RCC 7860 (cell line): ENCODE measurements around the gene CLK4.

Experiments used
- DNase-seq: peaks from one replicate; pipeline ENCODE4 v3.0.0-alpha.2; 2015; ENCODE audit warnings: low spot score
- FAIRE-seq: peaks from 2 replicates; lab custom pipeline; 2012; peaks lifted over from hg19 to GRCh38; lab: Jason Lieb, UNC

The CLK4 gene

DNA sequence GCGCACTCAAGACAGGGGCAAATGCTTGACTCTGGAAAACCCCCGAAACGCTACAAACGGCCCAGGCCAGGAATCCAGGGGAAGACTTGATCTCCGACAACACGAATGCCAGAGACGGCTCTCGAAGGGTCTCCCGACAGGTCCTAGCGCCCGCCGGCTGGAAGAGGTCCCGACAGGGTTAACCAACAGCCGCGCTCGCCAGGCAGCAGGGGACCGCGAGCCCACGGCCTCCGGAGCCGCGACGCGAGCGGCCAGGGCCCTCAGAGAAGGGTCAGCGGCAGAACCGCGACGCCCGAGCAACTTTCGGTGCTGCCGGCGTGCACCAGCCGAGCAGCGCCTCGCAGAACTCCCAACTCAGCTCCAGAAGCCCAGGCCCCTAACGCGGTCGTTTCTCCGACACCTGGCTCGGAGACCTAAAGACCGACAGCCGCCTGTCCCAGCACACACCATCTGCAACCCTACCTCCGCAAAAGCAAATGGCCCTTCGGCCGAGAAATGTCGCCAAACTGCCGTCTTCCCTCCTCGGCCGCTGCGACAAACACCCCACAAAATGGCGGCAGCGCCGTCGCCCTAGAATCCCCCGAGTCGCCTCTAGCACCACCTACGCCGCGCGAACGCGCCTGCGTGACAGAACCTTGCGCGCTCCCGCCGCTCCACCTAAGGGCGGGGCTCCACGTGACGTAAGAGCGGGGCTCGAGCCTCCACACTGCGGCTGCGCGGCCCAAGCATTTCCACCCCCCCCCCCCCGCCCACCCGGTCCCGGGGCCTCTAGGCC is at the start of gene CLK4:
Gene CLK4 (minus strand): TSS at position 567 of the 775 bp plus-strand sequence. CDS start 3,634 bp downstream, outside the sequence.
- DNase-seq: peak; percentile 84
- no peak for FAIRE-seq

DNA sequence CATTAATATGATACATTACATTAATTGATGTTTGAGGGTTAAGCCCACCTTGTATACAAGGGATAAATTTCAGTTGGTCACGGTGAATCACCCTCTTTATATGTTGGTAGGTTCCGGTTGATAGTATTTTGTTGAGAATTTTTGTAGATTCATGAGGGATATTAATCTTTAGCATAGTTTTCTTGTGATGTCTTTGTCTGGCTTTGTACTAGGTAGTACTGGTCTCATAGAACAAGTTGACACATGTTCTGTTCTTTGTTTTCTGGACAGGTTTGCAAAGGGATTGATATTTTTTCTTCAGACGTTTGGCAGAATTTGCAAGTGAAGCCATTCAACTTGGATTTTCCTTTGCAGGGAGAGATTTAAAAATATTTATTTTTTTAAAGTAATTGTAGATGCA is 49.1 kb upstream of the CLK4 start:
- FAIRE-seq: no peak
- no peak for DNase-seq

DNA sequence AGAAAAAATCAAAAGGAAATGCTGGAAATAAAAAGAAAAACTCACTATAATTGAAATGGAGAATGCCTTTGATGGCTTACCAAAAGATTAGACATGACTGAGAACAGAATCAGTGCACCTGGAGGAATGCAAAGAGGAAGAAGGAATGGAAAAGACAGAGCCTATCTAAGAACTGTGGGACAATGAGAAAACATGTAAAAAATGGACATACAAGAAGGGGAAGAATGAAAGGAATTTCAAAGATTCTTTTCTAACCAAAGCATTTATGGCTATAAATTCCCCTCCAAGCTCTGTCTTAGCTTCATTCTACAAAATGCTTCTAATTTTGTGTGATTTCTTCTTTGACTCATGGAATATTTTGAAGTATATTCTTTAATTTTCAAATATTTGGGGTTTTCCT is 47.5 kb upstream of the CLK4 start:
- no peak for DNase-seq
- no peak for FAIRE-seq

DNA sequence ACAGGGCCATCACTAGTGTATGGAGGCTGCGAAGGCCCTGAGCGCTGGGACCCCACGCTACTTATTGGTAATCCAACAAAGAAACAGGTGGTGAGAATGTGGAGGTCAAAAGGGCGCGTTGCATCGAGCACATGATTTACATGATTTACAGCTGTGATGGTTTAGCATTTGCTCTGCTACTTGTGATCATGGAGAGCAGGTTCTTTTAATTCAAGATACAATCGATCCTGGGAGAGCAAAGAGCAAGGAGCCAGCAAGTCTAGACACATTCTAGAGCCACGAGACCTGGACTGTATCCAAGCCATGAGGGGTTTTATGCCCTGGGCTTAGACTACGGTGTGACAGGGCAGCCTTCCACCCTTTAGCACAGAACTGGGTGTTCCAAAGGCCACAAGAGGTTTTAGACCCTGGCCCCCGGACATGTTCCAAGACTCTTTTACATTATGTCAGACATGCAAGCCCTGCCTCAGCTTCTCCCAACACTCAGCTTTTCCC is 47.0 kb upstream of the CLK4 start:
- DNase-seq (no peak), FAIRE-seq (no peak)

DNA sequence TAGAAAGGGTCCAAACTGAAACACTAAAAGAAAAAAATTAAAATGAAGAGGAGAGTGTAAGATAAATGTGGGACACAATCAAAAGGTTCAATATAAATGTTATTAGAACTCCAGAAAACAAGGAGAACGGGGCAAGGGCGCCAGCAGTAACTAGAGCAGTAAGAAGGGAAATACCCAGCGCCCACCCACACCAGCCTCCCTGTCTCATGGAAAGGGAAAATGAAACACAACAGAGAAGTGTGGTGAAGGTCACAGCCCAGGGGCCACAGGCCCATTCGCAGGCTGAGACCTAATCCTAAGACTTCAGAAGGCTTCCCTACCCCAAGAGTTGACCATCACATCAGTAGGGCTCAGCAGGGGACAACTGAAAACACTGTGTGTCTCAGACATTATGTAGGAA is 45.8 kb upstream of the CLK4 start:
- no peak for DNase-seq
- no peak for FAIRE-seq

DNA sequence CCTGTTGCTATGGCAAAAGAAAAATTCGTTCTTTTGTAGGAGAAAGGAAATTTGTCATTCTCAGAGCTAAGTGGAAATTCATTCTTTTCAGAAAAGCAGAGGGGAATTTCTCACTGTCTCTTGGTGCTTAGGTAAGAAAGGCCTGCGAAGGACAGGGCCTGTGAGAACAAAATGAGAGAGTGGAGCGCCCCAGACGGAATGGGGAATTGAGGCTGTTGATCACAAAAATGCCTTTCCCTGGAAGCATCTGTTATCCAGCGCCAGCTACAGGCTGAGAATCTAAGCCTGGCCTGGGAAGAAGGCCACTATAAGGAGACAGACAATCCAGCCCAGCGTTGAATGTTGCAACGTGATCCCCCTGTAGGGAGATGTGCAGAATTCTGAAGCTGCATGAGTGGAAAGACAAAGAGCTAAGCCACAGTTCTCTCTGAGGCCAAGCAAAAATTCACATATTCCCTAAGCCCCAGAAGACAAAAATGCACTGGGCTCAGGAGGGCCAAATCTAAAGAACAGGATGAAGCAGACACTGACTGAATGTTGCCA is 44.8 kb upstream of the CLK4 start:
- FAIRE-seq (no peak), DNase-seq (no peak)

DNA sequence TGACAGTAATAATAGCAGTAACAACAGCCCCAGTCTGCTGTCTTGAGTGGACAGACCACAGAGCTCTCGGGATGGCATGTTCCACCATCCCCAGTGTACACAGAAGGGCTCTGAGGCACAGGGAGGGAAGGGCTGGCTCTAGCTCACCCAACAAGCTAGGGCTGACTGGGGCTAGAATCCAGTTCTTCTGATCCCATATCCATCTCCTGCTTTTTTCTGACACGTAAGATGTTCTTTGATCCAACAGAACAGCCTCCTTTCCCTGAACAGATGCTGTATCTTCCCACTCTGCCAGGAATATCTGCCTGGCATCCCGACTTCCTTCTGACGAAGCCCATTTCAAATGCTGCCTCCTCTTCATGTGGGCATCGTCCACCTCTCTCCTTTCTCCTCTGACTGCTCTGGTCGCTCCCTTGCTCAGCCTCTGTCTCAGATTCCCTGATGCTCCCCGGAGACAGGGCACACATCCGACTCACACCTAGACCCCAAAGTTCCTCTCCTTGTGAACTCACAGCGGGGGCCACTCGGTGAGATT is 43.6 kb upstream of the CLK4 start:
- DNase-seq (no peak), FAIRE-seq (no peak)

DNA sequence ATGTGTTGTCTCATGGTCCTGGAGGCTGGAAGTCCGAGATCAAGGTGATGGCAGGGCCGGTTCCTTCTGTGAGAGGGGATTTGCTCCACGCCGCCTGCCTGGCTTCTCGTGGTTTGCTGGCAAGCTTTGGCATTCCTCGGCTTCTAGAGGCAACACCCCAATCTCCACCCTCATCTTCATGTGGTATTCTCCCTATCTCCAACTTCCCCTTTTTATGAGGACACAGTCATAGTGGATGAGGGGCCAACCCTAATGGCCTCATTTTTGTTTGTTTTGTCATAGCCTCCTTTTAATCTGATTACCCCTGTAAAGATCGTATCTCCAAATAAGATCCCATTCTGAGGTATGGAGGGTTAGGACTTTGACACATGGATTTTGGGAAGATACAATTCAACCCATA is 41.7 kb upstream of the CLK4 start:
- no peak for DNase-seq
- FAIRE-seq: no peak

DNA sequence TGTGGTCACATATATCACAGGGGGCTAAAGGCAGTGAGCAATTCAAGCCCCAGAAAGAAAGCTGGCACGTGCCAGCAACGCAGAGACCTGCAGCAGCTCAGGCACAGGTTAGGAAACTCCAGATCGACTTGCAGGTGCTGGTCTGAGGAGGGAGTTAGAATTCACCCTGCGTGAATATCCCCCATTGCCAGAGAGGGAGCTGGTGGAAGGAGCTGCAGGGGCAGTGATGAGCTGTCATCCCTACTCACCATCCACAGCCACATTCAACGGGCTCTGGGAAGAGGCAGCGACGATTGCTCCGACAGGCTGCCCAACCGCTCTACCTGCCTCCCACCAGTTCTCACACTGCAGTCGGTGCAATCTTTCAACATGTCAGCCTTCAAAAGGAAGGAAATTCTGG is 40.8 kb upstream of the CLK4 start:
- DNase-seq (no peak), FAIRE-seq (no peak)

DNA sequence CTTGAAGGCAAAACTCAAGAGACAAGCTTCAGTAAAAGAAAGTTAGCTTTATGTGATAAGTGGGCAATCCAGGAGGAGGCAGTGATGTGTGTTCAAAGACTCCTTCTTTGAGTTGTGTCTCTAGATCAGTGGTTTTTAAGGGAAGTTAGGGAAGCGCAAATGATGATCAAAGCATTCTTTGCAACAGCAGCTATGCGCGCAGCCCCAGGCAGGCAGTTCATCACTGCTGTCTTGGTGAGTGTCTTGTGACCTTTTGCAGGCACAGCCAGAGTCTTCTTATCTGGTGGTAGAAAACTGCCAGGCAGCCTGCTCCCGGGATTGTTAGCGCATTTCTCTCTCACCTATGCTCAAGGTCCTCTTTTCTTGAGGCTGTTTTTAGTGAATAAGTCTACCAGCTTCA is 40.3 kb upstream of the CLK4 start:
- DNase-seq (no peak), FAIRE-seq (no peak)

DNA sequence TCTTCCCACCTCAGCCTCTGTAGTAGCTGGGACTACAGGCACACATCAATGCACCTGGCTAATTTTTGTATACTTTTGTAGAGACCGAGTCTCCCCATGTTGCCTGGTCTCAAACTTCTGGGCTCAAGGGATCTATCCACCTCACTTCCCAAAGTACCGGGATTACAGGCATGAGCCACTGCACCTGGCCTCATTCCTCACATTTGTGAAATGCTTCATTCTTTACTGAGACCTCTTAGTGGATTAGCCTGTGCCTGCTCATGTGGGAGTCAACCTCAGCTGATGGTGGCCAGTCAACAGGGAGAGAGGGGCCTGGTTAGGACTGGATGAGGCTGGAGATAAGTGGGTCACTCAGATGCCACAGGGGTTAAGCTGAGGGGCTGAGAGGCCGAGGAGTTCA is 37.3 kb upstream of the CLK4 start:
- FAIRE-seq (no peak), DNase-seq (no peak)

DNA sequence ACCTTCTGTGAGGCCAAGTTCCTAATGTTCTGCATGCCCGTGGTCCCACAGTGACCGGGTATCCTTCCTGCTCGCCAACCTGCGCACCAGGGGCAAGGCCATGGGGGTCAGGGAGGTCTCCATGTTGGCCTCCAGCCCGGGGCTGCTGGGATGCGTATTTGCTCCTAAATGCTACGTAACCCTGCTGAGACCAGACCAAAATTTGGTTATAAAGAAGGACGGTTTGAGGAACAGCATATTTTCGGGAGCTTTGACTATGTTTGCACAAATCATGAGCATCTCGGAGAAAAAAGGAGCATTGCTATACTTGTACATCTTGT is 35.7 kb upstream of the CLK4 start:
- DNase-seq: no peak
- FAIRE-seq: no peak

DNA sequence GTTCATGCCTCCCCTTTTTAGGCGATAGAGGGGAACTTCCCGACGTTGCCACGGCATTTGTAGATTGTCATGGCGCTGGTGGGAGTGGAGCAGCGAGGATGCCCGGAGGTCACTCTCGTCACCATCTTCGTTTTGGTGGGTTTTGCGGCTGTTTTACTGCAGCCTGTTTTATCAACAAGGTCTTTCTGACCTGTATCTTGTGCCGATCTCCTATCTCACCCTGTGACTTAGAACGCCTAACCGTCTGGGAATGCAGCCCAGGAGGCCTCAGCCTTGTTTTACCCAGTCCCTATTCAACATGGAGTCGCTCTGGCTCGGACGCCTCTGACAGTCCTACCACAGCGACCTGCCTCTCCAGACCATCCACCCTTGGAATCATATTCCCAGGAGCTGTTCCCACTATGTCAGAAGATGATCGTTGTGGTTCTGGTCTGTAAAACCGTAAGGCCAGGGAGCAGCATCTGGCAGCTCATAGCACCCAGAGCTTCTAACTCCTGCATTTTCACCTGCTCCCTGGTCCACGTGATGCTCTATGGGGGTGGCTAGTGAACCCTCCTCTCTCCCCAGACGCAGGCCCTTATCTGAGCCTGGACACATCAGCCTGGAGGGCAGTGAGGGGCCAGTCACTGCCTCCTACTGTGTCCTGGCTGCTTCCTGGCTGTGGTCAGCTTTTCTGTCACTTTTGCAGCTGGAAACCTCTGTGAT is 35.1 kb upstream of the CLK4 start:
- FAIRE-seq (no peak), DNase-seq (no peak)

DNA sequence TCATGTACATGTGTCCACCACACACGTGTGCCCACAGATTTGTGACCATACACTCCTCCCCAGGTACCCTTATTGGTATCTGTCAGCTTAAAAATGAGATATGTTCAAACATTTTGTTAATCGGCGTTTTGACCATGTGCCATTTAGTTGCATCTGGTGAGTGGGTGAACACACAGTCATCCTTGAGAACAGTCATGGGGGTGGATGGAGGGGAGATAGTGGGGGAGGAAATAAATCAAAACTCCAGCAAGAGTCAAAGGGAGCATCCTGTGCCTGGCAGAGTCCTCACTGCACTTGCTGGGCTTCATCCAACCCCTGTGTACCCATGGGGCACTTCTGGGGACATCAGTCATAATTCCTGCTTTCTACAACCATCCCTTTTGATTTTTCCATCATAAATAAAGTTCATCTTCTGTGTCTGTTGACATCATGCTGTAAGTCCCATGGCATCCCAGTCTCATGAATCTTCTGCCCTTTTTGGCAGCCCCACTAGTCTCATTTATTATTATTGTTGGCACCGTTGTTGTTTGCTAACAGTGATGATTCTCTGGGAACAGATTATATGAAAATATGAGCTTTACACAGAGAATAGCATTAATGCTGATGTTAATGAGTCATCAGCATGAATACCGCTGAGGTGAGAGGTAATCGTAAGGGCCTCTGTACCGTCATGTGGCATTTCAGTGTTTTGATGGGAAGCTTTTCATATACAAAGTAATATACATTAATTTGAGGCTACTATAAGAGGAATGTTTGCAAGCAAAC is 24.4 kb upstream of the CLK4 start:
- DNase-seq: no peak
- no peak for FAIRE-seq

DNA sequence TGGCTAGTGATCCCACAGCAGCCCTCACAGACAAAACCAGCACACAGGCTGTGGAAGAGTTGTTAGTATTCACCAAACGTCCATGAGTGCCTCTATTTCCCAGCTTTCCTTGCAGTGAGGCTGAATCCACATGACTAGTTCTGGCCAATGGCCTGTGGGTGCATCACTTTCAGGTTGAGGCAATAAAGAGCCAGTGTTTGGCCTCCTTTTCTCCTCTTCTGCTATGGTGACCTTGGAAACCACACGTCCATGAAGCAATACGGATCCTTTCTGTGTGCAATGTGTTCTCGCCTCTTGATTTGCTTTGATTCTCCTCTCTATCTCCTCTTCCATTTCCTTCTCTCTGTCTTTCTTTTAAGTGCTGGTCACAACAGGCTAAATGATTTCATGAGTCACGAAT is 23.4 kb upstream of the CLK4 start:
- no peak for FAIRE-seq

DNA sequence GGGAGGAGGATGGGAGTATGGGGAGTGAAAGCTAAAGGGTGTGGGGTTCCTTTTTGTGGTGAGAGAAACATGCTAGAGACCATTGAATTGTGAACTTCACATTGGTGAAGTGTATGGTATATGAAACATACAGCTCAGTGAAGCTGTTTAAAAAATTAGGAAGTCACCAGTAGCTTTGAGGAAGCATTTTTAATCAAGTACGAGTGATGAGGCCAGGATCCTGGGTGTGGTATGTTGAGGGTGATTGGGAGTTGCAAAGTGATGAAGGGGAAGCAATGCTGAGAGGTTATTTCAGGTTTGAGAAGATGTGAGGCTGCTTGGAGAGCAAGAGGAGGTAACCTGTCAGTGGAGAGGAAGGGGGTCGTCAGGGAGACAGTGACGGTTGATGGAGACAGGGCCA is 22.7 kb upstream of the CLK4 start:
- no peak for FAIRE-seq
- no peak for DNase-seq

More for the DNA sequence above, 23.4 kb upstream of the CLK4 start:
- no peak for DNase-seq

DNA sequence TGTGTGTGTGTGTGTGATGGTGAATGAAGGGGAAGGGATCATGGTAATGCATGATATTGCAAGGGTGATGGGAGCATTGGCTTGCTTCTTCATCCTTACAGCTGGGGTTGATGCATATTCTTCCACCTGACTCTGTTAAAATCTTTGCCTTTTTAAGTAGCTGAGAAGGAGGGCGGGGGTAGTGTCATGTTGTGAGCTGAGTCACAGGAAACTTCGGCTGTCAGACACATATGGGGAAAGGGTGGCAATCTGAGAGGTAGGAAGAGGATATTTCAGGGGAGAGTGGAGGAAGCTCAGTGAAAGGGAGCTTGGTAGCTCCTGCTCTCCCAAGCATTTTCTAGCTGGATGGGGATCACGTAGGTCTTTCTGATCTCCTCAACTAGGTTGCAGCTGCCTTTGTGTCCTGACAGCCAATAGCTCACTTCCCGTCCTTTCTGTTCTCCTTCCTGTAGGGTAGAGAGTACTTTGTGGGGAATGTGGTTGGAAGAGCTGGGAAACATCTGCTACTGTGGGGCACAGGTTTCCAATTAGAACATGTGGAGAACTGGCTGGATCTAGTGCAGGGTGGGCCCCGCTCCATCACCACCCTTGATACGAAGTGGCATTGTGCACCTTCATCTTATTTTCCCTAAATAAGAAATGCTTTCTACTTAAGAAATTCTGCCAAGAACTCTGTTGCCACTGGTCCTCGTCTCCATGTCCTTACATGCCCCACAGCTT is 18.1 kb upstream of the CLK4 start:
- FAIRE-seq (no peak), DNase-seq (no peak)

DNA sequence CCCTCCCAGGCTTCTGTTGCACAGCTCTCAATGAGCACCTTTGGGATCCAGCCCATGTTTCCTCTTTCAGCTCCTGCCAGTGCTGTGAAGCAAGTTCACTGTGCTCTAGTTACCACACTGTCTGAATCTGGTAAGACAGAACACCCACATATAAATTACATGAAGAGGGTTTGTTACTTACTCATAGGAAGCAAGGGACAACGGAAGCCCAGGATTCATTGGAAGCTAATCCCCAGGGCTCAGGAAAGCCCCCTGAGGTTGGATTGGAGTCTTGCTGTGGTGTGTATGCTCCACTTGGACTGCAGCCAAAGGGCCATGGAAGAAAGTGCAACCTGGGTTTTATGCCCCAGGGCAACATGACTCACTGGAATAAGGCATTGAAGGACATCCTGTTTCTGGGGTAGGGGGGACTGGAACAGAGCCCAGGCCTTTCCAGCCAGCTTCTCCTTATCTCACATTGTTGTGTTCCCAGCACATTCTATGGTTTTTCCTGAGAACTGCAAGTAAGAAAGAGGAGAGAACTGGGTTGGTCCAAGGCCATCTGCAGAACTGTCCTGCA is 15.6 kb upstream of the CLK4 start:
- DNase-seq: peak; percentile 89
- FAIRE-seq: peak; percentile 66

DNA sequence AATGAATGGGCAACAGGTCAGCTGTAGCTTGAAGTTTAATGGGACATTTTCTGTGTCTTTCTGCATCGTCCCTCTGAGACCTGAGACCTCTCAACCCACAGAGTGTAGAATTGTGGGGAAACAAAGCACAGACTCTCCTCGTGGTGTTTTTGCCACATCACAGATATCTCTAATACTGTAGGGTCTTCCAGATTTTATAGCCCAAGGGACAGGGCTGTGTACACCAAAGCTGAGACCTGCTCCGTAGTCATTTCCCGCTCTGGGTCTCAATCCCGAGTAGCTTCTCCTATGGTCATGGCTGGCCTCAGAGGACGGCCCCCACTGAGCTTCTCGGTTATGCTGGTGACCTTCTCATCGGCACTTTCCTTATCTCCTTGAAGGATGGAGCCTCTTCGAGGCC is 14.9 kb upstream of the CLK4 start:
- no peak for DNase-seq
- FAIRE-seq: no peak

DNA sequence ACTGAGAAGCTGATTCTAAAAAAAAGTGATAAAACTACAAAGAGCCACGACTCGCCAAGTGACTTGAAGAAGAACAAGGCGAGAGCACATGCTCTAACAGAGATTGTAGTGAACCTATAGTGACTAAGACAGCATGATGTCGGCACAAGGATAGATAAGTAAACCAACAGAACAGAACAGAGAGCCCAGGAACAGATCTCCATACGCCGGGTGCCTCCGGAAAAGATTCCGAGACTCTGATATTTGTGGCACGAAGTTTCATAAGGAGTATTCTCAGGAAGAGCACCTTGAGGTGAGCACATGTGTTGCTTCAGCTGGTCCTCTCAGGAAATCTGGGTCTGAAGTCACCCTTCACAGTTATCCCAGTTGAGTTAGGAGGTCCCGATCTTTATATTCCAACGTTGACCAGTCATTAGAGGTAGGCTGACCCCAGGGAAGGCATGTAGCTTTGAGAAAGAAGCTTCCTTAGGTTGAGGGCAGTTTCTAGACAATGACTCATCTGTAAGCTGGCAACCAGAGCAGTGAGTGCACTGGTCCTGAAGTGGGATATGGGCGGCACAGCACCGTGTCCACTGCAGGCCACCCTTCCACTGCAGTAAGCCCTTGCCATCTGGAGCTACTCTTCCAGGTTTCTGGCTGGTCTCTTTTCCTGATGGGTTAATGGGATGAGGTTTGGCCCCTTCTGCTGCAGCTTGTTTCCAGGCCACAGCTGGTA is 13.6 kb upstream of the CLK4 start:
- DNase-seq (no peak), FAIRE-seq (no peak)
